IMR-90 (cell line): ENCODE measurements around the gene PF4V1. TPM values are rescaled to one million over a fixed set of nuclear protein-coding genes. Genes with fewer than 3 reads are reported as not detected.
A peak's percentile ranks its signal among the peaks of the same experiment; 100 is the strongest.

Experiments used
- ATAC-seq: fragments of 200-7000 bp; cut with Tn5 transposase; 2 replicates; pipeline ENCODE4 v1.9.1; 2020; ENCODE audit warnings: low read depth, mild to moderate bottlenecking, moderate library complexity
- BruUV-seq: library from RNA; stranded (reverse); fragments of 400-500 nt; replicated peaks from 2 replicates; lab custom pipeline; 2021; lab: Mats Ljungman, UMichigan
- CTCF ChIA-PET: fragments of 300-600 bp; formaldehyde crosslinking; extraction: SDS; loops from one replicate; lab custom pipeline; 2021; ENCODE audit warnings: antibody characterized with exemption; lab: Yijun Ruan, JAX
- POLR2A ChIA-PET: fragments of 300-600 bp; sonication (Branson Sonifier 250); formaldehyde crosslinking; loops from one replicate; lab custom pipeline; 2022; ENCODE audit warnings: antibody characterized with exemption; ENCODE audit not compliant: unreplicated experiment; lab: Charles Lee
- DNase-seq: peaks from one replicate; pipeline ENCODE4 v3.0.0; 2013
- H2AFZ ChIP-seq: replicated peaks from 2 replicates; pipeline ENCODE3; 2013; ENCODE audit warnings: low read length, mild to moderate bottlenecking; ENCODE audit not compliant: poor library complexity
- H2AK5ac ChIP-seq: 2 replicates; pipeline ENCODE4 v1.6.1; 2013; ENCODE audit warnings: low read depth, low read length, inconsistent platforms
- H2AK9ac ChIP-seq: replicated peaks from 2 replicates; pipeline ENCODE3; 2013; ENCODE audit warnings: mild to moderate bottlenecking, low read depth, low read length, moderate library complexity; ENCODE audit not compliant: poor library complexity
- H2BK120ac ChIP-seq: 2 replicates; pipeline ENCODE4 v1.6.1; 2013; ENCODE audit warnings: low read depth, low read length, inconsistent platforms
- H2BK15ac ChIP-seq: 3 replicates; pipeline ENCODE4 v1.6.1; 2013; ENCODE audit warnings: low read depth, low read length, inconsistent platforms
- H2BK20ac ChIP-seq: 2 replicates; pipeline ENCODE4 v1.6.1; 2013; ENCODE audit warnings: low read depth, mild to moderate bottlenecking, inconsistent platforms, low read length, moderate library complexity
- H2BK5ac ChIP-seq: 2 replicates; pipeline ENCODE4 v1.6.1; 2013; ENCODE audit warnings: mild to moderate bottlenecking, low read depth, low read length, inconsistent platforms; ENCODE audit not compliant: poor library complexity, severe bottlenecking
- H3K14ac ChIP-seq: replicated peaks from 2 replicates; pipeline ENCODE4 v1.6.1; 2013; ENCODE audit warnings: low read depth, low read length, inconsistent platforms
- H3K18ac ChIP-seq: 2 replicates; pipeline ENCODE4 v1.6.1; 2013; ENCODE audit warnings: low read depth, low read length, control low read depth
- H3K23ac ChIP-seq: 2 replicates; pipeline ENCODE4 v1.6.1; 2013; ENCODE audit warnings: low read depth, low read length, inconsistent platforms
- H3K27ac ChIP-seq: 2 replicates; pipeline ENCODE4 v1.5.1; 2013; ENCODE audit warnings: mild to moderate bottlenecking, control low read depth, low read length; ENCODE audit not compliant: insufficient read depth
- H3K27me3 ChIP-seq: 2 replicates; pipeline ENCODE4 v1.6.1; 2013; ENCODE audit warnings: low read length; ENCODE audit not compliant: control insufficient read depth, insufficient read depth
- H3K36me3 ChIP-seq: 2 replicates; pipeline ENCODE4 v1.6.1; 2013; ENCODE audit warnings: low read length, mixed read lengths; ENCODE audit not compliant: control insufficient read depth, insufficient read depth
- H3K4ac ChIP-seq: 2 replicates; pipeline ENCODE4 v1.6.1; 2013; ENCODE audit warnings: low read depth, low read length, inconsistent platforms
- H3K4me1 ChIP-seq: 2 replicates; pipeline ENCODE4 v1.6.1; 2013; ENCODE audit warnings: low read length, mixed read lengths; ENCODE audit not compliant: control insufficient read depth, insufficient read depth
- H3K4me2 ChIP-seq: 2 replicates; pipeline ENCODE4 v1.6.1; 2013; ENCODE audit warnings: low read depth, mild to moderate bottlenecking, control low read depth, low read length, moderate library complexity
- H3K4me3 ChIP-seq: 2 replicates; pipeline ENCODE4 v1.5.1; 2013; ENCODE audit warnings: low read depth, mild to moderate bottlenecking, control low read depth, low read length, moderate library complexity; ENCODE audit not compliant: insufficient read depth
- H3K56ac ChIP-seq: 2 replicates; pipeline ENCODE4 v1.6.1; 2013; ENCODE audit warnings: low read length, inconsistent platforms; ENCODE audit not compliant: insufficient read depth; ENCODE audit errors: extremely low read depth
- H3K79me1 ChIP-seq, 2 experiments: 2 replicates each; pipeline ENCODE4 v1.6.1; 2013; ENCODE audit warnings: low read length in 2 of 2, inconsistent platforms in 1 of 2, low read depth in 1 of 2
- H3K9ac ChIP-seq: 2 replicates; pipeline ENCODE4 v1.6.1; 2013; ENCODE audit warnings: low read depth, low read length, control low read depth
- H3K9me1 ChIP-seq: 2 replicates; pipeline ENCODE4 v1.6.1; 2013; ENCODE audit warnings: low read length, inconsistent platforms; ENCODE audit not compliant: insufficient read depth
- H3K9me3 ChIP-seq: 2 replicates; pipeline ENCODE4 v1.6.1; 2013; ENCODE audit warnings: low read length; ENCODE audit not compliant: control insufficient read depth, insufficient read depth
- H4K20me1 ChIP-seq: 2 replicates; pipeline ENCODE4 v1.6.1; 2013; ENCODE audit warnings: low read length, inconsistent platforms; ENCODE audit not compliant: insufficient read depth
- H4K5ac ChIP-seq: 2 replicates; pipeline ENCODE4 v1.6.1; 2013; ENCODE audit warnings: mild to moderate bottlenecking, low read depth, low read length, control low read depth
- H4K8ac ChIP-seq, 2 experiments: 2 replicates each; pipeline ENCODE4 v1.6.1; 2013; ENCODE audit warnings: low read depth in 2 of 2, low read length in 2 of 2, control low read depth in 1 of 2, inconsistent platforms in 1 of 2
- H4K91ac ChIP-seq: 2 replicates; pipeline ENCODE4 v1.6.1; 2013; ENCODE audit warnings: low read depth, low read length, inconsistent platforms; ENCODE audit not compliant: insufficient read depth
- BHLHE40 ChIP-seq: fragments of 150-350 bp; IDR thresholded peaks from 2 replicates; pipeline ENCODE4 v1.6.1; 2016; ENCODE audit warnings: mild to moderate bottlenecking, low read depth, low read length
- CEBPB ChIP-seq: IDR thresholded peaks from 2 replicates; pipeline ENCODE4 v1.6.1; 2012; ENCODE audit warnings: low read depth, low read length, improper control_type of control experiment
- CHD1 ChIP-seq: IDR thresholded peaks from 2 replicates; pipeline ENCODE4 v1.6.1; 2012; ENCODE audit warnings: low read depth, low read length, improper control_type of control experiment
- CTCF ChIP-seq: conservative IDR thresholded peaks from 2 replicates; pipeline ENCODE4 v1.5.1; 2012; ENCODE audit warnings: mild to moderate bottlenecking, low read depth, low read length, improper control_type of control experiment
- ELK1 ChIP-seq: fragments of 150-350 bp; IDR thresholded peaks from 2 replicates; pipeline ENCODE4 v1.6.1; 2016; ENCODE audit warnings: low read depth, mild to moderate bottlenecking, low read length, moderate library complexity, borderline replicate concordance
- FOS ChIP-seq: fragments of 150-350 bp; IDR thresholded peaks from 2 replicates; pipeline ENCODE4 v1.6.1; 2016; ENCODE audit warnings: low read depth, low read length
- MAFK ChIP-seq: IDR thresholded peaks from 2 replicates; pipeline ENCODE4 v1.6.1; 2012; ENCODE audit warnings: low read depth, low read length, improper control_type of control experiment
- MAZ ChIP-seq: IDR thresholded peaks from 2 replicates; pipeline ENCODE4 v1.6.1; 2012; ENCODE audit warnings: low read depth, mild to moderate bottlenecking, low read length, improper control_type of control experiment, moderate library complexity, borderline replicate concordance
- MXI1 ChIP-seq: IDR thresholded peaks from 2 replicates; pipeline ENCODE4 v1.6.1; 2012; ENCODE audit warnings: low read depth, mild to moderate bottlenecking, low read length, moderate library complexity, borderline replicate concordance
- NFE2L2 ChIP-seq: fragments of 150-350 bp; IDR thresholded peaks from 2 replicates; pipeline ENCODE4 v1.6.1; 2016; ENCODE audit warnings: low read depth, mild to moderate bottlenecking, low read length
- RAD21 ChIP-seq: IDR thresholded peaks from 2 replicates; pipeline ENCODE4 v1.6.1; 2012; ENCODE audit warnings: low read length, improper control_type of control experiment
- RCOR1 ChIP-seq: IDR thresholded peaks from 2 replicates; pipeline ENCODE4 v1.6.1; 2012; ENCODE audit warnings: mild to moderate bottlenecking, low read length, improper control_type of control experiment; ENCODE audit not compliant: insufficient replicate concordance
- RFX5 ChIP-seq: IDR thresholded peaks from 2 replicates; pipeline ENCODE4 v1.8.0; 2012; ENCODE audit warnings: low read depth, mild to moderate bottlenecking, low read length, moderate library complexity
- SMC3 ChIP-seq: fragments of 150-350 bp; IDR thresholded peaks from 2 replicates; pipeline ENCODE4 v1.6.1; 2016; ENCODE audit warnings: low read depth, mild to moderate bottlenecking, antibody characterized with exemption, low read length, moderate library complexity
- USF2 ChIP-seq: fragments of 150-350 bp; IDR thresholded peaks from 2 replicates; pipeline ENCODE4 v1.6.1; 2017; ENCODE audit warnings: mild to moderate bottlenecking, antibody characterized with exemption, low read length, low read depth
- WGBS, 2 experiments: methylation state at CpG; one replicate each; pipeline versions ENCODE4 v1.1.5 to v1.1.7; 2013; ENCODE audit warnings: missing lambda C conversion rate in 2 of 2; ENCODE audit not compliant: insufficient read length in 1 of 2; ENCODE audit errors: extremely low coverage in 2 of 2; 5-methylcytosine and 5-hydroxymethylcytosine counted together
- dilution Hi-C: fragments of 300-500 bp; cut with HindIII; formaldehyde crosslinking; loops from one replicate; pipeline ENCODE4 v1.14.3; 2018; ENCODE audit warnings: low sequenced_read_pairs; ENCODE audit not compliant: unreplicated experiment
- in situ Hi-C: fragments of 300-500 bp; cut with MboI; formaldehyde crosslinking; loops from 3 replicates; pipeline ENCODE4 v1.14.3; 2019; ENCODE audit warnings: low sequenced_read_pairs, inconsistent platforms, mixed read lengths
- intact Hi-C: fragments of 100-400 bp; cut with micrococcal nuclease; formaldehyde crosslinking; loops from 2 replicates; pipeline ENCODE4 v1.10.0; 2022
- polyA plus RNA-seq, 3 experiments: library from polyadenylated mRNA; depleted of rRNA; stranded (reverse); fragments of >200 nt; gene quantifications; 2 replicates each; pipeline ENCODE4 v1.2.3, GENCODE V29; 2012; ENCODE audit warnings: low replicate concordance in 1 of 3
- total RNA-seq: library from RNA; depleted of rRNA; stranded (reverse); fragments of >200 nt; gene quantifications from 2 replicates; pipeline ENCODE4 v1.2.3, GENCODE V29; 2012

PF4V1 gene
- total and polyA plus RNA-seq, 2 of the 4 experiments (the other 2 are of a cell fraction), result not detected

GRCh38 chr4:73814679-73815078 lies 38.4 kb upstream of the PF4V1 start:
- Histone ChIP-seq H3K27ac (no peak overlapping the region), H3K79me1 (no peaks in the 10 kb centered on the region), H2AK9ac (no peak overlapping the region), H2AFZ (no peak overlapping the region), H3K56ac (no peak overlapping the region), H4K5ac (no peak overlapping the region), H4K20me1 (no peaks in the 10 kb centered on the region), H3K4me3 (no peak overlapping the region), H4K91ac (no peak overlapping the region), H3K4me1 (0 out of 2 replicates have a peak, but pooled peaks cover 1% of the 10 kb centered on the region), H3K4me2 (no peak overlapping the region), H2BK20ac (no peak overlapping the region), H3K9ac (no peak overlapping the region), H3K36me3 (no peaks in the 10 kb centered on the region), H3K27me3 (peaks cover 2% of the 10 kb centered on the region; the same call in 1 of the 2 replicates), H3K14ac (no peak overlapping the region), H3K23ac (no peak overlapping the region), H2AK5ac (0 out of 2 replicates have a peak overlapping the region, but pooled peaks have one; percentile 3), H2BK15ac (0 out of 3 replicates have a peak overlapping the region, but pooled peaks have one; percentile 41), H2BK5ac (no peak overlapping the region), H3K9me3 (no peaks in the 10 kb centered on the region), H3K4ac (no peak overlapping the region), H4K8ac (no peak overlapping the region), H3K9me1 (no peaks in the 10 kb centered on the region), H2BK120ac (no peak overlapping the region), H3K18ac (no peak overlapping the region)
- ChIA-PET CTCF (no interaction called here), POLR2A (no interaction called here)
- no CpG with 5 or more reads among the region's 1 CpG for WGBS, 2 experiments
- in situ Hi-C loops, result no loop called here
- TF ChIP-seq SMC3 (no peak), FOS (no peak), CTCF (no peak), NFE2L2 (no peak), RAD21 (no peak), CHD1 (no peak), RFX5 (no peak), BHLHE40 (no peak), USF2 (no peak), MXI1 (no peak), MAFK (no peak), CEBPB (no peak), MAZ (no peak), ELK1 (no peak), RCOR1 (no peak)
- no peak for DNase-seq
- ATAC-seq, result no peak
- no TSS peak for BruUV-seq
- intact Hi-C loops, result loop anchor here (5.0 kb wide), 1 partner anchor 37 kb away; no protein-coding TSS in a partner anchor
- dilution Hi-C loops, result no loop called here
